WTC11 (cell line): ENCODE measurements around the gene MORC1. TPM values are rescaled to one million over a fixed set of nuclear protein-coding genes. Genes with fewer than 3 reads are reported as not detected.

Experiments
- ATAC-seq: fragments of 200-7000 bp; cut with Tn5 transposase; 2 replicates; pipeline ENCODE4 v1.10.0; 2021; ENCODE audit warnings: mild to moderate bottlenecking, moderate library complexity
- CTCF ChIA-PET: fragments of 300-600 bp; sonication (Branson Sonifier 250); formaldehyde crosslinking; loops from one replicate; lab custom pipeline; 2021; ENCODE audit warnings: antibody characterized with exemption; lab: Charles Lee
- POLR2A ChIA-PET: fragments of 350-600 bp; sonication (Branson Sonifier 250); formaldehyde crosslinking; loops from one replicate; lab custom pipeline; 2021; ENCODE audit warnings: antibody characterized with exemption; lab: Charles Lee
- DNase-seq: peaks from one replicate; pipeline ENCODE4 v3.0.0; 2021; ENCODE audit warnings: low spot score
- H3K27ac Mint-ChIP-seq: 2 replicates; pipeline ENCODE4 v1.8.0; 2021; ENCODE audit warnings: mixed read lengths
- H3K27me3 Mint-ChIP-seq: 2 replicates; pipeline ENCODE4 v1.8.0; 2021; ENCODE audit warnings: low read depth, mild to moderate bottlenecking, moderate library complexity, mixed read lengths
- H3K36me3 Mint-ChIP-seq: 2 replicates; pipeline ENCODE4 v1.8.0; 2021; ENCODE audit warnings: mixed read lengths
- H3K4me1 Mint-ChIP-seq: 2 replicates; pipeline ENCODE4 v1.8.0; 2022; ENCODE audit warnings: mixed read lengths
- H3K4me3 Mint-ChIP-seq: 2 replicates; pipeline ENCODE4 v1.8.0; 2021; ENCODE audit warnings: mild to moderate bottlenecking, moderate library complexity, mixed read lengths
- H3K9me3 Mint-ChIP-seq: 2 replicates; pipeline ENCODE4 v1.8.0; 2021; ENCODE audit warnings: mixed read lengths
- AFF4 ChIP-seq: sonication (generic); formaldehyde crosslinking; IDR thresholded peaks from 2 replicates; pipeline ENCODE4 v1.8.1; 2023; ENCODE audit warnings: mild to moderate bottlenecking, missing genetic modification reagents, borderline replicate concordance
- ATF1 ChIP-seq: sonication (generic); formaldehyde crosslinking; IDR thresholded peaks from 2 replicates; pipeline ENCODE4 v1.8.1; 2023; ENCODE audit warnings: mild to moderate bottlenecking, moderate library complexity, missing genetic modification reagents
- CREB1 ChIP-seq: sonication (generic); formaldehyde crosslinking; IDR thresholded peaks from 2 replicates; pipeline ENCODE4 v1.8.0; 2023; ENCODE audit warnings: mild to moderate bottlenecking, missing genetic modification reagents
- EMX1 ChIP-seq: fragments of 250-450 bp; sonication (Bioruptor Pico); IDR thresholded peaks from 2 replicates; pipeline ENCODE4 v1.8.0; 2021; ENCODE audit warnings: mild to moderate bottlenecking
- ESRRA ChIP-seq: sonication (generic); formaldehyde crosslinking; IDR thresholded peaks from 2 replicates; pipeline ENCODE4 v1.8.1; 2022; ENCODE audit warnings: mild to moderate bottlenecking, missing genetic modification reagents, borderline replicate concordance
- GRHL2 ChIP-seq: fragments of 250-450 bp; sonication (Bioruptor Pico); IDR thresholded peaks from 2 replicates; pipeline ENCODE4 v1.8.0; 2022; ENCODE audit warnings: mild to moderate bottlenecking, moderate library complexity; ENCODE audit not compliant: insufficient replicate concordance, severe bottlenecking
- HMGA2 ChIP-seq: fragments of 250-450 bp; sonication (Bioruptor Pico); IDR thresholded peaks from 2 replicates; pipeline ENCODE4 v1.4.0; 2021; ENCODE audit warnings: mild to moderate bottlenecking, moderate library complexity
- IRF1 ChIP-seq: sonication (generic); formaldehyde crosslinking; IDR thresholded peaks from 2 replicates; pipeline ENCODE4 v1.8.0; 2023; ENCODE audit warnings: missing genetic modification reagents
- JUN ChIP-seq: sonication (generic); formaldehyde crosslinking; IDR thresholded peaks from 2 replicates; pipeline ENCODE4 v1.8.0; 2023; ENCODE audit warnings: mild to moderate bottlenecking, missing genetic modification reagents
- MAX ChIP-seq: sonication (generic); formaldehyde crosslinking; IDR thresholded peaks from 2 replicates; pipeline ENCODE4 v1.8.0; 2022; ENCODE audit warnings: mild to moderate bottlenecking, missing genetic modification reagents
- NFATC4 ChIP-seq: fragments of 250-450 bp; sonication (Bioruptor Pico); IDR thresholded peaks from 2 replicates; pipeline ENCODE4 v1.9.0; 2021; ENCODE audit warnings: mild to moderate bottlenecking
- NR3C1 ChIP-seq: sonication (generic); formaldehyde crosslinking; conservative IDR thresholded peaks from 2 replicates; pipeline ENCODE4 v1.8.1; 2023; ENCODE audit warnings: low read depth, mild to moderate bottlenecking, missing genetic modification reagents
- PRRX2 ChIP-seq: fragments of 250-450 bp; sonication (Bioruptor Pico); IDR thresholded peaks from 2 replicates; pipeline ENCODE4 v1.8.0; 2021; ENCODE audit warnings: mild to moderate bottlenecking
- RORB ChIP-seq: fragments of 250-450 bp; sonication (Bioruptor Pico); IDR thresholded peaks from 2 replicates; pipeline ENCODE4 v1.9.0; 2021; ENCODE audit warnings: mild to moderate bottlenecking
- SMAD4 ChIP-seq: sonication (generic); formaldehyde crosslinking; IDR thresholded peaks from 2 replicates; pipeline ENCODE4 v1.8.0; 2022; ENCODE audit warnings: mild to moderate bottlenecking, missing genetic modification reagents
- SP1 ChIP-seq: sonication (generic); formaldehyde crosslinking; conservative IDR thresholded peaks from 2 replicates; pipeline ENCODE4 v1.8.1; 2022; ENCODE audit warnings: missing genetic modification reagents
- TP53 ChIP-seq: sonication (generic); formaldehyde crosslinking; IDR thresholded peaks from 2 replicates; pipeline ENCODE4 v1.8.1; 2023; ENCODE audit warnings: mild to moderate bottlenecking, missing genetic modification reagents
- ZNF219 ChIP-seq: sonication (generic); formaldehyde crosslinking; IDR thresholded peaks from 2 replicates; pipeline ENCODE4 v1.8.0; 2023; ENCODE audit warnings: missing genetic modification reagents, mild to moderate bottlenecking, borderline replicate concordance
- ZNF423 ChIP-seq: fragments of 250-450 bp; sonication (Bioruptor Pico); IDR thresholded peaks from 2 replicates; pipeline ENCODE4 v2.1.2; 2022; ENCODE audit warnings: mild to moderate bottlenecking, moderate library complexity
- ZNF671 ChIP-seq: fragments of 250-450 bp; sonication (Bioruptor Pico); IDR thresholded peaks from 2 replicates; pipeline ENCODE4 v1.8.0; 2021; ENCODE audit warnings: mild to moderate bottlenecking
- total RNA-seq: library from RNA; stranded (reverse); gene quantifications from 3 replicates; pipeline ENCODE4 v1.2.3, GENCODE V29; 2021
- TF ChIP-seq, protein P1 (sequence below): fragments of 250-450 bp; sonication (Bioruptor Pico); IDR thresholded peaks from 2 replicates; pipeline ENCODE4 v1.9.0; 2021; ENCODE audit warnings: mild to moderate bottlenecking, borderline replicate concordance
- TF ChIP-seq, protein P2 (sequence below): sonication (generic); formaldehyde crosslinking; IDR thresholded peaks from 2 replicates; pipeline ENCODE4 v1.8.1; 2023; ENCODE audit warnings: mild to moderate bottlenecking, missing genetic modification reagents

MORC1 gene
- total RNA-seq, 1 experiment from 2014 or later = not detected

- TF ChIP-seq GRHL2 (CRISPR knock-in tag) (no peak), NFATC4 (no peak), AFF4 (no peak), HMGA2 (no peak), RORB (no peak), SP1 (CRISPR knock-in tag) (no peak), TP53 (CRISPR knock-in tag) (no peak), ZNF423 (no peak)
- TF ChIP-seq, protein P1, sequence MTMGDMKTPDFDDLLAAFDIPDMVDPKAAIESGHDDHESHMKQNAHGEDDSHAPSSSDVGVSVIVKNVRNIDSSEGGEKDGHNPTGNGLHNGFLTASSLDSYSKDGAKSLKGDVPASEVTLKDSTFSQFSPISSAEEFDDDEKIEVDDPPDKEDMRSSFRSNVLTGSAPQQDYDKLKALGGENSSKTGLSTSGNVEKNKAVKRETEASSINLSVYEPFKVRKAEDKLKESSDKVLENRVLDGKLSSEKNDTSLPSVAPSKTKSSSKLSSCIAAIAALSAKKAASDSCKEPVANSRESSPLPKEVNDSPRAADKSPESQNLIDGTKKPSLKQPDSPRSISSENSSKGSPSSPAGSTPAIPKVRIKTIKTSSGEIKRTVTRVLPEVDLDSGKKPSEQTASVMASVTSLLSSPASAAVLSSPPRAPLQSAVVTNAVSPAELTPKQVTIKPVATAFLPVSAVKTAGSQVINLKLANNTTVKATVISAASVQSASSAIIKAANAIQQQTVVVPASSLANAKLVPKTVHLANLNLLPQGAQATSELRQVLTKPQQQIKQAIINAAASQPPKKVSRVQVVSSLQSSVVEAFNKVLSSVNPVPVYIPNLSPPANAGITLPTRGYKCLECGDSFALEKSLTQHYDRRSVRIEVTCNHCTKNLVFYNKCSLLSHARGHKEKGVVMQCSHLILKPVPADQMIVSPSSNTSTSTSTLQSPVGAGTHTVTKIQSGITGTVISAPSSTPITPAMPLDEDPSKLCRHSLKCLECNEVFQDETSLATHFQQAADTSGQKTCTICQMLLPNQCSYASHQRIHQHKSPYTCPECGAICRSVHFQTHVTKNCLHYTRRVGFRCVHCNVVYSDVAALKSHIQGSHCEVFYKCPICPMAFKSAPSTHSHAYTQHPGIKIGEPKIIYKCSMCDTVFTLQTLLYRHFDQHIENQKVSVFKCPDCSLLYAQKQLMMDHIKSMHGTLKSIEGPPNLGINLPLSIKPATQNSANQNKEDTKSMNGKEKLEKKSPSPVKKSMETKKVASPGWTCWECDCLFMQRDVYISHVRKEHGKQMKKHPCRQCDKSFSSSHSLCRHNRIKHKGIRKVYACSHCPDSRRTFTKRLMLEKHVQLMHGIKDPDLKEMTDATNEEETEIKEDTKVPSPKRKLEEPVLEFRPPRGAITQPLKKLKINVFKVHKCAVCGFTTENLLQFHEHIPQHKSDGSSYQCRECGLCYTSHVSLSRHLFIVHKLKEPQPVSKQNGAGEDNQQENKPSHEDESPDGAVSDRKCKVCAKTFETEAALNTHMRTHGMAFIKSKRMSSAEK (CRISPR knock-in tag) = no peak
- TF ChIP-seq, protein P2, sequence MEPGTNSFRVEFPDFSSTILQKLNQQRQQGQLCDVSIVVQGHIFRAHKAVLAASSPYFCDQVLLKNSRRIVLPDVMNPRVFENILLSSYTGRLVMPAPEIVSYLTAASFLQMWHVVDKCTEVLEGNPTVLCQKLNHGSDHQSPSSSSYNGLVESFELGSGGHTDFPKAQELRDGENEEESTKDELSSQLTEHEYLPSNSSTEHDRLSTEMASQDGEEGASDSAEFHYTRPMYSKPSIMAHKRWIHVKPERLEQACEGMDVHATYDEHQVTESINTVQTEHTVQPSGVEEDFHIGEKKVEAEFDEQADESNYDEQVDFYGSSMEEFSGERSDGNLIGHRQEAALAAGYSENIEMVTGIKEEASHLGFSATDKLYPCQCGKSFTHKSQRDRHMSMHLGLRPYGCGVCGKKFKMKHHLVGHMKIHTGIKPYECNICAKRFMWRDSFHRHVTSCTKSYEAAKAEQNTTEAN (CRISPR knock-in tag) = no peak
- TF ChIP-seq, all 79 proteins: peak for 0
Measured at GRCh38 chr3:109149078-109149477, 31.1 kb upstream of the MORC1 start (continued).

GRCh38 chr3:109143646-109144045, 25.7 kb upstream of the MORC1 start:
- no peak for TF ChIP-seq ATF1 (CRISPR knock-in tag)
- TF ChIP-seq MAX (CRISPR knock-in tag) = no peak
- TF ChIP-seq ZNF671 (CRISPR knock-in tag) = no peak
- TF ChIP-seq, all 79 proteins: peak for 0
- ChIA-PET POLR2A (no interaction called here), CTCF (interaction anchor here (0.5 kb wide), 1 partner anchor 132 kb away, joined by 3 read pairs; no protein-coding TSS in a partner anchor)
- Mint-ChIP-seq H3K4me3 (no peak overlapping the region), H3K36me3 (no peaks in the 10 kb centered on the region), H3K27ac (no peak overlapping the region), H3K27me3 (no peaks in the 10 kb centered on the region), H3K9me3 (peaks cover 8% of the 10 kb centered on the region; the same call in 1 of the 2 replicates), H3K4me1 (peaks cover 10% of the 10 kb centered on the region)
- DNase-seq = no peak
- ATAC-seq = no peak

- no peak for ATAC-seq
- no peak for DNase-seq
- POLR2A ChIA-PET = no interaction called here
- CTCF ChIA-PET = no interaction called here
- TF ChIP-seq IRF1 (CRISPR knock-in tag) (no peak), SMAD4 (CRISPR knock-in tag) (no peak), JUN (CRISPR knock-in tag) (no peak), ZNF219 (no peak), CREB1 (CRISPR knock-in tag) (no peak), GRHL2 (CRISPR knock-in tag) (no peak), PRRX2 (CRISPR knock-in tag) (no peak), EMX1 (CRISPR knock-in tag) (no peak), NR3C1 (no peak), ZNF671 (CRISPR knock-in tag) (no peak), MAX (CRISPR knock-in tag) (no peak), ESRRA (CRISPR knock-in tag) (no peak)
- Mint-ChIP-seq H3K4me1 (peaks cover 6% of the 10 kb centered on the region; the same call in 1 of the 2 replicates), H3K36me3 (no peaks in the 10 kb centered on the region), H3K27me3 (no peaks in the 10 kb centered on the region), H3K4me3 (no peak overlapping the region), H3K9me3 (no peaks in the 10 kb centered on the region), H3K27ac (no peak overlapping the region)
Measured at GRCh38 chr3:109140318-109140717, 22.4 kb upstream of the MORC1 start.
